AG10803 (cell line): Measurements from ENCODE around the gene DCLRE1B.

Source experiments
- DNase-seq: peaks from one replicate; pipeline ENCODE4 v3.0.0; 2010; ENCODE audit warnings: low read depth
- H3K4me3 ChIP-seq: 2 replicates; pipeline ENCODE4 v1.5.1; 2011; ENCODE audit warnings: mild to moderate bottlenecking, low read length, control low read depth
- CTCF ChIP-seq: conservative IDR thresholded peaks from 2 replicates; pipeline ENCODE4 v1.5.1; 2011; ENCODE audit warnings: mild to moderate bottlenecking, low read length, control low read depth, inconsistent platforms

The DCLRE1B gene

GRCh38 chr1:113904674-113905434 lies at the start of gene DCLRE1B, which contains the start of gene AP4B1:
TSS of gene DCLRE1B (plus strand) at chr1:113905326. CDS start at chr1:113905587, 261 bp downstream.
TSS of gene AP4B1 (minus strand) at chr1:113904799. CDS start at chr1:113904717, 82 bp downstream.
- TF ChIP-seq CTCF = peak; percentile 78
- peak; percentile 100 for DNase-seq
- peak within 1 kb of the TSS; percentile 97 for H3K4me3 ChIP-seq

DNA sequence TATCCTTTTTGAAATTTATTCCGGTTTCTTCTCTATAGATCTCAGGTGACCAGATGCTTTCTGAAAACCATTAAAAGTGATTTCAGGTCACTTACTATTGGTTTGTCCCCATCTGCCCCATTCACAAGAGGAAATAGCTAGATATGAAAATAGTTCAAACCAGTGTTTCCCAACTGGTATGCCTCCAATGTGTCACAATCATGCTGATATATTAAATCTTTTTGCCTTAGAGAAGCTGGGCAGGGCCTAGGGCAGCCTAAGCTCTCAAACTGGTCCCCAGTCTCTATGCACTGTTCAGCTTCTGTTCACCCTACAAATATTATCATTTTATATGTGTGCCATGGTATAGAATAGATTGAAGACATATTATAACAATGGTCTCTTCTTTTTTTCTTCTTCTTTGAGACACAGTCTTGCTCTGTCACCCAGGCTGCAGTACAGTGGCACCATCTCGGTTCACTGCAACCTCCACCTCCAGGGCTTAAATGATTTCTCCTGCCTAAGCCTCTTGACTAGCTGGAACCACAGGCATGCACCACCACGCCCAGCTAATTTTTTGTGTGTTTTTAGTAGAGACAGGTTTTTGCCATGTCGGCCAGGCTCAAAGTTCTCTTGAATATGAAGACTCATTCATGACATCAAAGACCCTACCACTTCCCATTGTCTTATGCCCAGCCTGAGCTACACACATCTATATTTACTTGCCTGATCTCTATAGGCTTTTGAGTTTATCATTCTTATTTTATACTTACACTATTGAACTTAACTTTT lies 49.3 kb upstream of the DCLRE1B start:
- no peak overlapping the region for H3K4me3 ChIP-seq
- DNase-seq = peak; percentile 33
- no peak for TF ChIP-seq CTCF

DNA sequence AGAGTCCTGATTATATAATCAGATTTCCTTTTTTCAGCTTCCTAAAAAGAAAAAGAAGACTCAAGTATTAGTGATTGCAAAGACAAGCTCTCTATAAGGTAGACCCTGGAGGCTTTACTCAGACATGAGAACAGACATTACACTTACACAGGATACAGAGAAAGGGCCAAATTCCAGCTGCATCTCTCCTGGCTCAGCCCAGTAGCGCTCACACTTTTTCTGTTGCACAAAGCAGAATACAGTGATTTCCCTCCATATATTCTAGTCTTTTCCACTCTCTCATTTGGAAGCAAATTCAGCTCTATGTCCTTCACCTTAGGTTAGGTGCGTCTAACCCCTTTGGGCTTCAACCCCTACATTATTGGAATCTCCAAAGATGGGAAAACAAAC lies 48.7 kb upstream of the DCLRE1B start:
- no peak overlapping the region for H3K4me3 ChIP-seq
- no peak for DNase-seq
- TF ChIP-seq CTCF = no peak

- TF ChIP-seq CTCF = no peak
- no peak overlapping the region for H3K4me3 ChIP-seq
- DNase-seq = no peak
Measured at GRCh38 chr1:113857776-113858175, 47.4 kb upstream of the DCLRE1B start.

- no peak overlapping the region for H3K4me3 ChIP-seq
- no peak for DNase-seq
- TF ChIP-seq CTCF = no peak
Measured at GRCh38 chr1:113858418-113858817, 46.7 kb upstream of the DCLRE1B start.

DNA sequence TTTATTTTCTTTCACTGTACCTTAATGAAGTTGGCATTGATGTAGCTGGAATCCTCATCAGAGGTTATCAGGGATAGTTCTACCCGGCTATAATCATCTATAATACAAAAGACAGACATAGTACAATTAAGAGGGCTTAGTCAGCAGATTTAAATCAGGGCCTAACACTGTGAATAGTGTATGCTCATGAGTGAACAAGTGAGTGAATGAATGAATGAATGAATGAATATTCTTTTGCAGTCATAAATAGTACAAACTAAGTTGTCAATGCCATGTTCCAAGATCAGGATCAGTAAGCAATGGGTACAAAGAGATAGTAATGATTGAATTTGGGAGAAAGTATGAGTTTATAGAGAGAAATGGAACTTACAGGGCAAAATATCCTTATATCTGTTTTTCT lies 46.1 kb upstream of the DCLRE1B start:
- no peak for DNase-seq
- no peak for TF ChIP-seq CTCF
- H3K4me3 ChIP-seq = no peak overlapping the region
